Nephron progenitor cell (in vitro differentiated cells): ENCODE data around the gene TTC34.

ENCODE experiments used
- DNase-seq: peaks from one replicate; pipeline ENCODE4 v3.0.0; 2021
- H3K27ac Mint-ChIP-seq: 2 replicates; pipeline ENCODE4 v1.8.0; 2021; ENCODE audit warnings: mild to moderate bottlenecking, moderate library complexity, mixed read lengths
- H3K27me3 Mint-ChIP-seq: 2 replicates; pipeline ENCODE4 v1.8.0; 2021; ENCODE audit warnings: mild to moderate bottlenecking, low read depth, mixed read lengths; ENCODE audit not compliant: poor library complexity
- H3K36me3 Mint-ChIP-seq: 2 replicates; pipeline ENCODE4 v1.8.0; 2021; ENCODE audit warnings: low read depth, mixed read lengths
- H3K4me1 Mint-ChIP-seq: 2 replicates; pipeline ENCODE4 v1.8.0; 2021; ENCODE audit warnings: mixed read lengths
- H3K4me3 Mint-ChIP-seq: 2 replicates; pipeline ENCODE4 v1.8.0; 2021; ENCODE audit warnings: mild to moderate bottlenecking, moderate library complexity, mixed read lengths
- H3K9me3 Mint-ChIP-seq: 2 replicates; pipeline ENCODE4 v1.8.0; 2021; ENCODE audit warnings: mild to moderate bottlenecking, moderate library complexity, mixed read lengths
- CTCF ChIP-seq: fragments of 200-600 bp; sonication (generic); IDR thresholded peaks from 2 replicates; pipeline ENCODE4 v1.5.0; 2021; ENCODE audit warnings: antibody characterized with exemption

Gene TTC34

DNA sequence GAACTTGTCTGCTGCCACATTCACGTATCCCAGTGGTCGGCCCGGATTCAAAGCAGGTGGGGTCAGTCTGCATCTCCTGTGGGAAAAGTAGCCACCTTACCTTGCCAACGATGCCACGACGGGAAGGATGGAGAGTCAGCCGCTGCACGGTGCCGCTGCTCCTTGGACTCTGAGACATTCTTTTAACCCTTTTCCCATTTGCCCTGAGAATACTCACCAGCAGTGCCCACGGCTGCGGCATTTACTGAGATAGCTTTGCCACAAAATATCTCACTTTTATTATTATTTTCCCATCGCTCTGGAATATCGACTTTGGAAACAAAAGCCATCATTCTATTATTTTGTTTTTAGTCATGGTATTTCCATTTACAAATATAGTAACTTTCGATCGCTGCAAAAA lies 15.3 kb upstream of the TTC34 start:
- Mint-ChIP-seq H3K4me1 (no peaks in the 10 kb centered on the region), H3K4me3 (no peak overlapping the region)
- no peak for TF ChIP-seq CTCF

DNA sequence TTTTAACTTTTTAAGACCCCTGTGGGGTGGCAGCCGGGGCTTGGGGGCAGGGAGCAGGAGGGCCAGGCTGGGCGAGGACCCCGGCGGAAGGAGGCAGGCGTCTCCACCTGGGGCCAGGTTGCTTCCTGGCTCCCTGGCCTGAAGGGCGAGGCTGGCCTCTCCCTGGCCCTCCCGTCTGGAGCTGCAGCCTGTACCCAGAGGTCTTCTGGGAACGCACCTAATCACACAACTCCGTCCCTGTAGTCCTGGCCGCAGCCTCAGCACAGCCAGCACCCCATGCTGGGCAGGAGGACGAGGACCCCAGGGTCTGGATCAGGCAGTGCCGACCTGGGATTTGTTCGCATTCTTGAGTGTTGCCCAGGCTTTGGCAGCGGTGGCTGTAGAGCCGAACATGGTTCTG lies 14.1 kb upstream of the TTC34 start:
- TF ChIP-seq CTCF, result no peak
- Mint-ChIP-seq H3K27me3 (peaks cover 3% of the 10 kb centered on the region), H3K36me3 (peaks cover 10% of the 10 kb centered on the region), H3K27ac (no peak overlapping the region), H3K4me1 (no peaks in the 10 kb centered on the region), H3K4me3 (no peak overlapping the region), H3K9me3 (peaks cover 86% of the 10 kb centered on the region)
- no peak for DNase-seq

More for the DNA sequence above, 15.3 kb upstream of the TTC34 start:
- Mint-ChIP-seq H3K27me3 (no peaks in the 10 kb centered on the region), H3K27ac (no peak overlapping the region), H3K9me3 (peaks cover 82% of the 10 kb centered on the region), H3K36me3 (peaks cover 10% of the 10 kb centered on the region)
- DNase-seq, result no peak

DNA sequence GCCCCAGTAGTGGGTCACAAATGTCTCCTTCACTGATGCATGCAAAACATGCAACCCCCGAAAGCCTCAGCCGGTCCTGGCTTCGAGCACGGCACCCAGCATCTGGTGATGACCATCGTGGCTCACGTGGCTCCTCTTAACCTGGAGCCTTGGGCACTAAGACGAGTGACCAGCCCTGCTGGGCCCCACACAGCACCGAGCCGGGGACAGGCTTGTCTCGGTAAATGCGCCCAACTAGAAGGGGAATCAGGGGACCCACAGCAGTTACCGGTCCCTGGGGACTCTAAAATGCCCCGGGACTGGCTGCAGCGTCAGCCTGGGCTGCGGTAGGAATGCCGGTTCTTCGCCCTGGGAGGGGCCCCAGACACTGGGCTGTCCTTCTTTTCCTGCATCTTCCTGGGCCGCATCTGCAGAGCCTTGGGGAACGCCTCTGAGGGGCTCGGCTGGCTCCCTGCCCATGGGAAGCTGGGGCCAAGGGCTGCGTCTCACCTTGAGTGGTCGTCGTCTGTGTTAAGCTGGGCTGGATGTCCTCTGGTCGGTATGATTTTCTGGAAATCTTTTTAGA lies 13.1 kb upstream of the TTC34 start:
- H3K27ac Mint-ChIP-seq, result no peak overlapping the region
- peaks cover 3% of the 10 kb centered on the region for H3K27me3 Mint-ChIP-seq
- H3K4me3 Mint-ChIP-seq, result no peak overlapping the region
- no peaks in the 10 kb centered on the region for H3K4me1 Mint-ChIP-seq
- no peak for DNase-seq
- H3K9me3 Mint-ChIP-seq, result peaks cover 82% of the 10 kb centered on the region
- H3K36me3 Mint-ChIP-seq, result peaks cover 7% of the 10 kb centered on the region
- TF ChIP-seq CTCF, result no peak

GRCh38 chr1:2812939-2813653 lies 11.6 kb upstream of the TTC34 start:
- Mint-ChIP-seq H3K27ac (no peak overlapping the region), H3K4me3 (no peak overlapping the region), H3K27me3 (peaks cover 3% of the 10 kb centered on the region), H3K9me3 (peaks cover 73% of the 10 kb centered on the region), H3K36me3 (no peaks in the 10 kb centered on the region), H3K4me1 (no peaks in the 10 kb centered on the region)
- no peak for DNase-seq
- TF ChIP-seq CTCF, result no peak

DNA sequence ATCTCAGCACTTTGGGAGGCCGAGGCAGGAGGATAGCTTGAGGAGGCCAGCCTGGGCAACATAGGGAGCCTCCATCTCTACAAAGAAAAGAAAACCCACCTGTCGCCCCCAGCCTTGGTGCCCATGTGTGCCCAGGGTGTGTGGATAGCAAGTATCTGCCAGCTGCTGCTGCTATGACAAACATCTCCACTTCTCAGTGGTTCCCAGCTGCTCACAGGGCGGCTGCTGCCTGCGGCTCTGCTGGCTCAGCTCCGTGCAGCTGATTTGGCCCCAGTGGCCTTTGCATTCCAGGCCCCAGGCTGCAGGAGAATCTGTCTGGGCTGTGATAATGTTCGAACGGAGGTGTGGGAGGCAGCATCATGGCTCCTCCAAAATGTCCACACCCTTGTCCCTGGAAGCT lies 10.6 kb upstream of the TTC34 start:
- Mint-ChIP-seq H3K36me3 (no peaks in the 10 kb centered on the region), H3K4me1 (no peaks in the 10 kb centered on the region), H3K27ac (no peak overlapping the region), H3K9me3 (peaks cover 72% of the 10 kb centered on the region), H3K4me3 (no peak overlapping the region), H3K27me3 (peaks cover 3% of the 10 kb centered on the region)
- TF ChIP-seq CTCF, result no peak
- DNase-seq, result no peak

DNA sequence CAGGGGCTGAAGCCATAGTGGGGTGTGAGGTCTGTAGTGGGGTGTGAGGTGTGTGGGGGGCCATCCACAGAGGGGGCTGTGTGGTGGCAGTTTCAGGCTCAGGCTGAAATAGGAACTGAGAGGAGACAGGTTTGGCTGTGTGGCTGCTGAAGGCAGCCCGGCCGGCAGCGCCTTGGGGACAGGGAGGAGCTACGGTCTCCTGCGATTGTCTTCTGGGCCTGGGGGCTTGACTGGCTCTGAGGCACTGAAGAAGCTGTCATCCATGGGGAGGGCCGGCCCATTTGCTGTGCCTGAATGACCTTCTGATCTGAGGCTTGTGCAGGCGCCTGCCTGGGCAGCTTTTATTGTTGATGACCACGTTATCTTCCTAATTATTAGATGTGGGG lies 10.0 kb upstream of the TTC34 start:
- Mint-ChIP-seq H3K9me3 (peaks cover 72% of the 10 kb centered on the region), H3K4me3 (no peak overlapping the region), H3K4me1 (no peaks in the 10 kb centered on the region), H3K27me3 (peaks cover 3% of the 10 kb centered on the region), H3K36me3 (no peaks in the 10 kb centered on the region), H3K27ac (no peak overlapping the region)
- TF ChIP-seq CTCF, result no peak
- DNase-seq, result no peak
